HepG2 (cell line): Measurements from ENCODE around the gene RAC3. TPM values are rescaled to one million over a fixed set of nuclear protein-coding genes. Genes with fewer than 3 reads are reported as not detected.

Source experiments
- ARNT2 ChIP-seq: sonication (generic); formaldehyde crosslinking; IDR thresholded peaks from 2 replicates; pipeline ENCODE4 v1.8.0; 2022; ENCODE audit warnings: mild to moderate bottlenecking, low read depth, missing genetic modification reagents, moderate library complexity
- CREB1 ChIP-seq, 2 experiments: fragments of 450-650 bp in 1 of 2; IDR thresholded peaks; 2 replicates each; pipeline ENCODE4 v1.6.1; 2016 to 2017; ENCODE audit warnings: control low read depth in 1 of 2, mild to moderate bottlenecking in 1 of 2, missing compliant biosample characterization in 1 of 2, missing genetic modification characterization in 1 of 2
- CREB3 ChIP-seq: sonication (generic); formaldehyde crosslinking; IDR thresholded peaks from 2 replicates; pipeline ENCODE4 v1.5.0; 2020; ENCODE audit warnings: missing genetic modification reagents
- DZIP1 ChIP-seq: sonication (generic); formaldehyde crosslinking; IDR thresholded peaks from 2 replicates; pipeline ENCODE4 v1.5.0; 2020; ENCODE audit warnings: mild to moderate bottlenecking, missing genetic modification reagents
- GABPA ChIP-seq, 2 experiments: IDR thresholded peaks; 2 replicates each; pipeline ENCODE4 v1.6.1; 2011 to 2016; ENCODE audit warnings: low read depth in 2 of 2, low read length in 1 of 2, missing biosample characterization in 1 of 2, missing genetic modification characterization in 1 of 2
- GPBP1L1 ChIP-seq: sonication (generic); formaldehyde crosslinking; IDR thresholded peaks from 2 replicates; pipeline ENCODE4 v1.5.0; 2020; ENCODE audit warnings: mild to moderate bottlenecking, missing genetic modification reagents
- HNF4G ChIP-seq, 2 experiments: sonication (generic) in 1 of 2; formaldehyde crosslinking in 1 of 2; IDR thresholded peaks; 2 replicates each; pipeline versions ENCODE4 v1.4.0 to v1.6.1; 2011 to 2020; ENCODE audit warnings: borderline replicate concordance in 2 of 2, low read depth in 2 of 2, mild to moderate bottlenecking in 2 of 2, low read length in 1 of 2, missing genetic modification reagents in 1 of 2, moderate library complexity in 1 of 2
- HNRNPUL1 ChIP-seq: fragments of 200-400 bp; formaldehyde crosslinking; IDR thresholded peaks from 2 replicates; pipeline ENCODE4 v1.6.1; 2017; ENCODE audit warnings: low read depth, mild to moderate bottlenecking, low read length, moderate library complexity
- IRF9 ChIP-seq: sonication (generic); formaldehyde crosslinking; IDR thresholded peaks from 2 replicates; pipeline ENCODE4 v1.8.0; 2022; ENCODE audit warnings: missing genetic modification reagents, mild to moderate bottlenecking, borderline replicate concordance
- KMT2A ChIP-seq: sonication (generic); formaldehyde crosslinking; IDR thresholded peaks from 2 replicates; pipeline ENCODE4 v1.4.0; 2020; ENCODE audit warnings: missing genetic modification reagents
- PHF8 ChIP-seq: sonication (generic); formaldehyde crosslinking; IDR thresholded peaks from 2 replicates; pipeline ENCODE4 v1.5.0; 2020; ENCODE audit warnings: missing genetic modification reagents
- TOE1 ChIP-seq: sonication (generic); formaldehyde crosslinking; IDR thresholded peaks from 2 replicates; pipeline ENCODE4 v1.4.0; 2020; ENCODE audit warnings: mild to moderate bottlenecking, missing genetic modification reagents
- ZBTB39 ChIP-seq: sonication (generic); formaldehyde crosslinking; IDR thresholded peaks from 2 replicates; pipeline ENCODE4 v1.5.0; 2020; ENCODE audit warnings: missing genetic modification reagents
- ZFYVE20 ChIP-seq: sonication (generic); formaldehyde crosslinking; IDR thresholded peaks from 2 replicates; pipeline ENCODE4 v1.8.0; 2023; ENCODE audit warnings: low read depth, mild to moderate bottlenecking, moderate library complexity, missing genetic modification reagents, borderline replicate concordance
- ZNF556 ChIP-seq: sonication (generic); formaldehyde crosslinking; IDR thresholded peaks from 2 replicates; pipeline ENCODE4 v1.4.0; 2020; ENCODE audit warnings: mild to moderate bottlenecking, missing genetic modification reagents, borderline replicate concordance
- ZNF567 ChIP-seq: sonication (generic); formaldehyde crosslinking; IDR thresholded peaks from 2 replicates; pipeline ENCODE4 v1.8.1; 2023; ENCODE audit warnings: mild to moderate bottlenecking, missing genetic modification reagents, borderline replicate concordance
- ZNF883 ChIP-seq: sonication (generic); formaldehyde crosslinking; IDR thresholded peaks from 2 replicates; pipeline ENCODE4 v1.5.1; 2020; ENCODE audit warnings: mild to moderate bottlenecking, missing genetic modification reagents; ENCODE audit errors: not compliant biosample characterization
- polyA plus RNA-seq, 8 experiments: library from polyadenylated mRNA; depleted of rRNA in 3 of 8; stranded (reverse) in 7 of 8; unstranded in 1 of 8; fragments of >200 nt; fragmentation: Illumina TruSeq in 4 of 8; extraction: Trizol in 4 of 8; gene quantifications; 2 replicates each; pipeline versions ENCODE4 v1.2.1 to v1.2.3, GENCODE V29; 2011 to 2016; ENCODE audit warnings: low read depth in 4 of 8, missing spikeins in 1 of 8, mixed read lengths in 1 of 8; ENCODE audit not compliant: insufficient read depth in 1 of 8
- total RNA-seq, 5 experiments: library from RNA; depleted of rRNA; stranded (reverse); fragments of >200 nt; fragmentation: Illumina TruSeq; extraction: Trizol; gene quantifications; 2 replicates each; pipeline ENCODE4 v1.2.3, GENCODE V29; 2016; ENCODE audit warnings: low read depth in 1 of 5

The RAC3 gene
- total and polyA plus RNA-seq, 2 of the 13 experiments (the other 11 are each of a cell fraction or from before 2014, with no cell fraction given) = 10.5 to 21.3 TPM

GRCh38 chr17:82022310-82022980 lies 9.0 kb upstream of the RAC3 start, which contains the start of gene CENPX (continued):
- TF ChIP-seq ZNF883 (peak; percentile 34), GPBP1L1 (CRISPR knock-in tag) (no peak), ZNF567 (CRISPR knock-in tag) (0 out of 2 replicates have a peak, but pooled peaks have one; percentile 45), IRF9 (peak; percentile 63; the same call in 1 of the 2 replicates), ZFYVE20 (CRISPR knock-in tag) (0 out of 2 replicates have a peak, but pooled peaks have one; percentile 76), HNRNPUL1 (peak; percentile 47; the same call in 1 of the 2 replicates), HNF4G (IDR thresholded peaks at IDR 0.05; ENCODE audit: borderline replicate concordance, low read depth, low read length) (no peak), HNF4G (CRISPR knock-in tag; IDR thresholded peaks at IDR 0.05; ENCODE audit: borderline replicate concordance, low read depth) (0 out of 2 replicates have a peak, but pooled peaks have one; percentile 59), CREB3 (peak; percentile 53; the same call in 1 of the 2 replicates), ZBTB39 (0 out of 2 replicates have a peak, but pooled peaks have one; percentile 26), ZNF556 (CRISPR knock-in tag) (0 out of 2 replicates have a peak, but pooled peaks have one; percentile 92), PHF8 (peak; percentile 73), CREB1 (IDR thresholded peaks at IDR 0.05) (no peak), CREB1 (CRISPR knock-in tag; IDR thresholded peaks at IDR 0.05) (no peak), ARNT2 (CRISPR knock-in tag) (peak; percentile 75), KMT2A (CRISPR knock-in tag) (no peak), GABPA (IDR thresholded peaks at IDR 0.05; ENCODE audit: low read depth, low read length) (no peak), GABPA (CRISPR knock-in tag; IDR thresholded peaks at IDR 0.05; ENCODE audit: low read depth) (peak; percentile 73), DZIP1 (peak; percentile 92; the same call in 1 of the 2 replicates), TOE1 (CRISPR knock-in tag) (no peak)
